Osteocyte (in vitro differentiated cells): ENCODE measurements around the gene OSBP2. TPM values are rescaled to one million over a fixed set of nuclear protein-coding genes. Genes with fewer than 3 reads are reported as not detected.

Experiments
- DNase-seq: peaks from one replicate; pipeline ENCODE4 v3.0.0; 2021; ENCODE audit warnings: mixed read lengths; ENCODE audit not compliant: unreplicated experiment; ENCODE audit errors: extremely low spot score
- H3K27ac Mint-ChIP-seq: one replicate; pipeline ENCODE4 v1.8.0; 2021; ENCODE audit warnings: mild to moderate bottlenecking, mixed read lengths; ENCODE audit not compliant: unreplicated experiment
- H3K27me3 Mint-ChIP-seq: one replicate; pipeline ENCODE4 v1.8.0; 2021; ENCODE audit warnings: mixed read lengths; ENCODE audit not compliant: unreplicated experiment
- H3K36me3 Mint-ChIP-seq: one replicate; pipeline ENCODE4 v1.8.0; 2021; ENCODE audit warnings: mixed read lengths; ENCODE audit not compliant: unreplicated experiment
- H3K4me1 Mint-ChIP-seq: one replicate; pipeline ENCODE4 v1.8.0; 2021; ENCODE audit warnings: mixed read lengths; ENCODE audit not compliant: unreplicated experiment
- H3K4me3 Mint-ChIP-seq: one replicate; pipeline ENCODE4 v1.8.0; 2021; ENCODE audit warnings: mild to moderate bottlenecking, moderate library complexity, mixed read lengths; ENCODE audit not compliant: unreplicated experiment
- H3K9me3 Mint-ChIP-seq: one replicate; pipeline ENCODE4 v1.8.0; 2021; ENCODE audit warnings: mixed read lengths; ENCODE audit not compliant: unreplicated experiment
- total RNA-seq: library from RNA; stranded (reverse); gene quantifications from 2 replicates; pipeline ENCODE4 v1.2.1, GENCODE V29; 2021
- TF ChIP-seq, protein P1 (sequence below): fragments of 200-600 bp; sonication (generic); IDR thresholded peaks from 2 replicates; pipeline ENCODE4 v1.5.0; 2021; ENCODE audit warnings: antibody characterized with exemption, mild to moderate bottlenecking, moderate library complexity

Gene OSBP2
- total RNA-seq, 1 donor from 2014 or later: 3.8 TPM

DNA sequence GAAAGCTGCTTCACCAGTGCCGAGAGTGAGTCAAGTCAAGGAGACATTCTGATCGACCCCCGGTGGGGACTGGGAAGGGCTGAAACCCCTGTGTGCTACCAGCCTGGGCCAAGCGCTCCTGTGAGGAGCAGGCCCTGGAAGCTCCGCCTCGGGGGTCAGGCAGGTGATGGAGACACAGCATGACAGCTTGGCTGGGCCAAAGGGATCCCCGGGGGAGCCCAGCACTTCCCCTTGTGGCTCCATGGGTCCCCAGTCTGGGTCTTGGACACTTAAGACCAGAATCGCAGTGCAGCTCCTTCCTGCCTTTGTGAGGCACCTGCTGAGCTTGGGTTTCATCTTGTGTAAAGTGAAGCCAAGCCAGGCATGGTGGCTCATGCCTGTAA lies 184.7 kb downstream of the OSBP2 start:
- DNase-seq: no peak
- no peak overlapping the region for H3K27ac Mint-ChIP-seq
- no peaks in the 10 kb centered on the region for H3K36me3 Mint-ChIP-seq
- no peaks in the 10 kb centered on the region for H3K27me3 Mint-ChIP-seq
- H3K4me3 Mint-ChIP-seq: no peak overlapping the region
- TF ChIP-seq, protein P1, sequence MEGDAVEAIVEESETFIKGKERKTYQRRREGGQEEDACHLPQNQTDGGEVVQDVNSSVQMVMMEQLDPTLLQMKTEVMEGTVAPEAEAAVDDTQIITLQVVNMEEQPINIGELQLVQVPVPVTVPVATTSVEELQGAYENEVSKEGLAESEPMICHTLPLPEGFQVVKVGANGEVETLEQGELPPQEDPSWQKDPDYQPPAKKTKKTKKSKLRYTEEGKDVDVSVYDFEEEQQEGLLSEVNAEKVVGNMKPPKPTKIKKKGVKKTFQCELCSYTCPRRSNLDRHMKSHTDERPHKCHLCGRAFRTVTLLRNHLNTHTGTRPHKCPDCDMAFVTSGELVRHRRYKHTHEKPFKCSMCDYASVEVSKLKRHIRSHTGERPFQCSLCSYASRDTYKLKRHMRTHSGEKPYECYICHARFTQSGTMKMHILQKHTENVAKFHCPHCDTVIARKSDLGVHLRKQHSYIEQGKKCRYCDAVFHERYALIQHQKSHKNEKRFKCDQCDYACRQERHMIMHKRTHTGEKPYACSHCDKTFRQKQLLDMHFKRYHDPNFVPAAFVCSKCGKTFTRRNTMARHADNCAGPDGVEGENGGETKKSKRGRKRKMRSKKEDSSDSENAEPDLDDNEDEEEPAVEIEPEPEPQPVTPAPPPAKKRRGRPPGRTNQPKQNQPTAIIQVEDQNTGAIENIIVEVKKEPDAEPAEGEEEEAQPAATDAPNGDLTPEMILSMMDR: no peak
- no peaks in the 10 kb centered on the region for H3K9me3 Mint-ChIP-seq
- H3K4me1 Mint-ChIP-seq: peaks cover 12% of the 10 kb centered on the region

DNA sequence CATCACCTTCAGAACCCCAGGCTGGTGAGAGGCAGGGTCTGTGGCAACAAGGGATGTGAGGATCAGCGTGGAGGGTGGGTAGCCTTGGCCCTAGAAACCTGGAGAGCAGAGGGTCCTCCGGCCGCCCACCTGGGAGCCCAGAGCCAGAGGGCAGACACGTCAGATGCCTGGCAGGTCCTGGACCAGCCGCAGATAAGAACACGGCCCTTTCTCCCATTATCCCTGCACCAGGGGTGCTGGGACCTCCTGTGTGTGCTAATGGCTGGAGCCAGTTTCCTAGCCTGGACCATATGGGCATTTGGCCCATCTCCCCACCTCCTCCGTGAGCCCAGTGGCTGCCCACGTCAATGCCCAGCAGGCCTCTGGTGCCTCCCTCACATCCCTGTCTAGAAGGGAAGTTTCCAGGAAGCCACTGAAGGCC lies 185.5 kb downstream of the OSBP2 start:
- Mint-ChIP-seq H3K4me3 (no peak overlapping the region), H3K36me3 (no peaks in the 10 kb centered on the region), H3K27me3 (no peaks in the 10 kb centered on the region), H3K27ac (no peak overlapping the region), H3K4me1 (peaks cover 12% of the 10 kb centered on the region), H3K9me3 (no peaks in the 10 kb centered on the region)
- TF ChIP-seq, protein P1: no peak
- no peak for DNase-seq

DNA sequence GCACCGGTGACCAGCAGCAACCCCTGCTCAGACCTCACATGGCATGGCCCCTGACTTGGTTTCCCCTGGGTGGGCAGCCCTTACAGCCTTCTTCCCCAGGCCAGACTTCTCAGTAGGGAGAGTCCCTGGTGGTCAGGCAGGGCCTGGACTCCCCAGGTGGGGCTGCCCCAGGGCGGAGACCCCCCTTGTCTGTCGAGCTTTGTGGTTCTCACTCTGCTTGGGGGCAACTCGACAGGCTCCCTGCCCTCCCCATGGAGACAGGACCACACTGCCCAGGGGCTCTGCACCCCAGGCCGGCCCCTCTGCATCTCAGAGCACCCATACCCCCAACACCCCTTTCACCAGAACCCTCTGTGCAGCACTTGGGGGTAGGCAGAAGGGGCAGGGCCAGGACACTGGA lies 186.2 kb downstream of the OSBP2 start:
- DNase-seq: no peak
- Mint-ChIP-seq H3K4me3 (no peak overlapping the region), H3K27ac (no peak overlapping the region), H3K27me3 (no peaks in the 10 kb centered on the region), H3K4me1 (peaks cover 12% of the 10 kb centered on the region), H3K36me3 (no peaks in the 10 kb centered on the region), H3K9me3 (no peaks in the 10 kb centered on the region)
- TF ChIP-seq, protein P1: no peak

DNA sequence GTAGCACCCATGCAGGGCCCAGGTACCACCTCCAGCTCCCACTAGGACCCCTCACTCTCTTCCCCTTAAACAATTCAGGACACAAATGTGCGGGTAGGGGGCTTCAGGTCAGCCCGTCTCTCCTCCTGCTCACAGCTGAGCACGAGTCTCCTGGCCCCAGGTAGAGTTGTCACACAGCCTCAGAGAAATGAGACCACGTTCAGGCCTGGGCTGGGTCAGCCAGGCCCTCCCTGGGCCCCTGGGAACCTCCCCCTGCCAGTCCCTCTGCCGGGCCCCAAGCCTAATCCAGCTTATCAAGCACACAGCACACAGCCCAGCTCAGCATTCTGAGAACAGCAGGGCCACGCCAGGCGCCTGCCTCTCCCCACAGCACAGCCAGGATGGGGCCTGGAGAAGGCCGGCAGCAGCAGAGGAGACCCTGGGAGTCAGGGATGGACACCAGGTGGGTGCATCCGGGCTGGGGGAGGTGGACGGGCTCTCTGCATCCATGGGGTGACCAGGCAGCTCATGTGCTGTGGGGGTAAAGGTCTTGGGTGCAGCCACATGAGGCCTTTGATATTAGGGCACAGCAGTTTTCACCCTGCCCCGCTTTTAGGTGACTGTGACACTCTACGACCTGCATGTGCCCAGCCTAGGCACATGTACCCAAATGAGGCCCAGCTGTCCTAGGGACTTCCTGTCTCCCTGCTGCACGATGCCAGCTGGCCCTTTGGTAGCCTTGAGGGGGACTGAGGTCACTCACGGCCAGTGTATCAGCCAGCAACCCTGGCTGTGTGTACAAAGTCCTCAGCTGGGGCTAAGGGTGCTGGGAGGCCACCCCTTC lies 186.9 kb downstream of the OSBP2 start:
- peaks cover 12% of the 10 kb centered on the region for H3K4me1 Mint-ChIP-seq
- no peaks in the 10 kb centered on the region for H3K9me3 Mint-ChIP-seq
- no peaks in the 10 kb centered on the region for H3K36me3 Mint-ChIP-seq
- no peaks in the 10 kb centered on the region for H3K27me3 Mint-ChIP-seq
- H3K4me3 Mint-ChIP-seq: no peak overlapping the region
- DNase-seq: no peak
- TF ChIP-seq, protein P1: no peak
- H3K27ac Mint-ChIP-seq: no peak overlapping the region

DNA sequence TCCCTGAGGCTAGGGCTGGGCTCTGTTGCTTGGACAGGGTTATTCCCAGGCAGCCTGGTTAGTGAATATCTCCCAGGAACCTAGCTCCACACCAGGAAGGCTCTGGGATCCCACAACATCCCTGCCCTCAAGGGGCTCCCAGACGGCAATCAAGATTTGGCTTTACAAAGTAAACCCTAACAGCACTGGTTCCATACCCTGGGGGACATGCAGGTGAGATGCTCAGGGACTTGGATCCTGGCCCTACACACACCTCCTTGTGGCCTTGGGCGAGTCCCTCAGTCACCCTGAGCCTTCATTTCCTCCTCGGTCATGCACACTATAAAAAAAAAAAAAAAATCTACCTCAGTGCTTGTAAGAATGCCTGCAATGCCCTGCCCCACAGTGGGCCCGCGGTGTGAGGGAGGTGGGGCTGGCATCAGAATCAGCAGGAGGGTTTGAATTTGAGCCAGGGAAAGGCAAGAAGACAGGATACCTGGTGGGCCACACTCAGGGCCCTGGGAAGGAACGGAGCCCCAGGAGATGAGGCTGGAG lies 187.6 kb downstream of the OSBP2 start:
- Mint-ChIP-seq H3K4me1 (peaks cover 12% of the 10 kb centered on the region), H3K9me3 (no peaks in the 10 kb centered on the region), H3K27ac (no peak overlapping the region), H3K4me3 (no peak overlapping the region), H3K36me3 (no peaks in the 10 kb centered on the region), H3K27me3 (no peaks in the 10 kb centered on the region)
- TF ChIP-seq, protein P1: no peak
- no peak for DNase-seq
